HG03045 (cell line): ENCODE measurements around the gene HLA-E.
"Not testable (repeated sequence)": the region's sequence is repeated elsewhere in the genome, so short reads cannot be mapped to it uniquely, and the experiment has no call there.

Source experiments
- ATAC-seq: cut with Tn5 transposase; IDR thresholded peaks from one replicate; pipeline ENCODE4 v1.9.1; 2021; ENCODE audit warnings: mild to moderate bottlenecking, moderate library complexity; ENCODE audit not compliant: unreplicated experiment

The HLA-E gene

DNA sequence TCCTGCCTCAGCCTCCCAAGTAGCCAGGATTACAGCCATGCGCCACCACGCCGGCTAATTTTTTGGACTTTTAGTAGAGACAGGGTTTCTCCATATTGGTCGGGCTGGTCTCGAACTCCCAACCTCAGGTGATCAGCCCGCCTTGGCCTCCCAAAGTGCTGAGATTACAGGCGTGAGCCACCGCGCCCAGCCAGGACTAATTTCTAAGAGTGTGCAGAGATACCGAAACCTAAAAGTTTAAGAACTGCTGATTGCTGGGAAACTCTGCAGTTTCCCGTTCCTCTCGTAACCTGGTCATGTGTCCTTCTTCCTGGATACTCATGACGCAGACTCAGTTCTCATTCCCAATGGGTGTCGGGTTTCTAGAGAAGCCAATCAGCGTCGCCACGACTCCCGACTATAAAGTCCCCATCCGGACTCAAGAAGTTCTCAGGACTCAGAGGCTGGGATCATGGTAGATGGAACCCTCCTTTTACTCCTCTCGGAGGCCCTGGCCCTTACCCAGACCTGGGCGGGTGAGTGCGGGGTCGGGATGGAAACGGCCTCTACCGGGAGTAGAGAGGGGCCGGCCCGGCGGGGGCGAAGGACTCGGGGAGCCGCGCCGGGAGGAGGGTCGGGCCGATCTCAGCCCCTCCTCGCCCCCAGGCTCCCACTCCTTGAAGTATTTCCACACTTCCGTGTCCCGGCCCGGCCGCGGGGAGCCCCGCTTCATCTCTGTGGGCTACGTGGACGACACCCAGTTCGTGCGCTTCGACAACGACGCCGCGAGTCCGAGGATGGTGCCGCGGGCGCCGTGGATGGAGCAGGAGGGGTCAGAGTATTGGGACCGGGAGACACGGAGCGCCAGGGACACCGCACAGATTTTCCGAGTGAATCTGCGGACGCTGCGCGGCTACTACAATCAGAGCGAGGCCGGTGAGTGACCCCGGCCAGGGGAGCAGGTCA lies at the start of gene HLA-E:
Gene HLA-E (plus strand): TSS at position 429 of the 945 bp plus-strand sequence. CDS start 23 bp downstream, at position 452.
- ATAC-seq, result peak; percentile 83

DNA sequence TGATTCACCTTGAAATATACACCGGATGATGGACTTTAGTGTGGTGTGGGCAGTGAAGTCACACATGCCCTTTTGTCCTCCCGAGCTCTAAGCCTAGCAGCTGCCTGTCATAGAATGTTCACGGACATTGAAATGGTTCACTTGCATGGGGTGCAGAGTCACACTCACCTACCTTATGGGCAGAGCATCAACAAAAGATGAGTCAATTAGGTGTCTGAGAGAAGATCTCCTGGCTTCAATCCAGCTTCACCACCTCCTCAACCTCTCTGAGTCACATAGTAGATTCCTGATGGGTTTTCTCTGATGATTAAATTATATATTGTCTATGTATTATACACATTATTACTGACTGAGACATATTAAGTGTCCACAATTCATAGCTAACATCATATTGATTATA lies 48.1 kb upstream of the HLA-E start:
- no peak for ATAC-seq

DNA sequence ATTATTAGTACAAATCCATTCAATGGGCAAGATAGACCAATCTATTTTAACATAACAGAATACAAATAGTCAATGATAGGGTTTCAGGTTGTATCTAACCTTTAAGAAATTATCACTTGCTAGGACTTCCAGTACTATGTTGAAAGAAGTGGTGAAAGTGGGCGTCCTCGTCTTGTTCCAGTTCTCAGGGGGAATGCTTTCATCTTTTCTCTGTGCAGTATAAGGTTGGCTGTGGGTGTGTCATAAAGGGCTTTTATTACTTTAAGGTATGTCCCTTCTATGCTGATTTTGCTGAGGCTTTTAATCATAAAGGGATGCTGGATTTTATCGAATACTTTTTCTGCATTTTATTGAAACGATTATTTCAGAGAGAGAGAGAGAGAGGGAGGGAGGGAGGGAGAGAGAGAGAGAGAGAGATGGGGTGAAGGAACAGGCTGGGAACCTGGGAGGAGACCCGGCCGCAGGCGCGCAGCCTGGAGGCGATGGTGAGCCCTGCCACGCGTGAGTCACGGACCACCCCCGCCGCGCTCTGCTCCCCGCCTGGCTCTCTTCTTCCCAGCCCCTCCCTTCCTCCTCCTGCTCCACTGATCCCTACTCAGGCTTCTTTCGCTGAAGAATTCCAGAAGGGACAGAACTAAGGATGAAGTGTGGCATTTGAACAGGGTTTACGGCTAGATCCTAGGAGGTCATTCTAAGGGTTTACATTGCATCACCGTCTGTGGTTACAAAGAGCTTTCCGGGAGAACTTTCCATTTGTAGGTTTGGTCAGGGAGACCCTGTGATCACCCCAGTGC lies 45.5 kb upstream of the HLA-E start:
- no peak for ATAC-seq

DNA sequence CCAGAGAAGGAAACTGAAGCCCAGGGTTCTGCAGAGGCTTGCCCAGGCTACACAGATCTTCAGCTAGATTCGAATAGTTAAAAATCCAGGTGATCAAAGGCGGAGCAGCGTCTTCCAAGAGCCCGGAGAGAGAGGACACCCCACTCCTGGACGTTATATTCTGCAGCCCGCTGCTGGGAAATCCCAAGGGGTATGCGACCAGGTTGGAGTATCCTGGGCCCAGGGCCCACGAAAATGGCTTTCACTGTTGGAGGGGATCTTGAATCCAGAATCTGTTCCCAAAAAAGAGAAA lies 44.9 kb upstream of the HLA-E start:
- no peak for ATAC-seq

DNA sequence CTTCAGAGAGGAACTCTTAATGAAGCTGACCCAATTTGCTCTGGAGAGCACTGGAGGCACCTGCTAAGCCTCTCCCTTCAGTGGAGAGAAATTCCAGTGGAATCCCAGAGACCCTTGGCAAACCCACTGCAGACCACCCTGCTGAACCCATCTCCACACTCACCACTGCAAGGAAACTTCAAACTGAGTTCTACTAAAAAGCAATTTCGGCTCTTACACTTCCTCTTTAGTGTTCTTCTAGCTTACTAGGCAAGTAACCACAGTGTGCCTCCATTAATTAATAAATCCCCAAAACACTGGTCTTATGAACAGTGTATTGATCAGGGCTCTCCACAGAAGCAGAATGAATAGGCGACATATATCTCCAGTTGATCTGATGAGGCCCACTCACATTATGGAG lies 43.0 kb upstream of the HLA-E start:
- no peak for ATAC-seq

DNA sequence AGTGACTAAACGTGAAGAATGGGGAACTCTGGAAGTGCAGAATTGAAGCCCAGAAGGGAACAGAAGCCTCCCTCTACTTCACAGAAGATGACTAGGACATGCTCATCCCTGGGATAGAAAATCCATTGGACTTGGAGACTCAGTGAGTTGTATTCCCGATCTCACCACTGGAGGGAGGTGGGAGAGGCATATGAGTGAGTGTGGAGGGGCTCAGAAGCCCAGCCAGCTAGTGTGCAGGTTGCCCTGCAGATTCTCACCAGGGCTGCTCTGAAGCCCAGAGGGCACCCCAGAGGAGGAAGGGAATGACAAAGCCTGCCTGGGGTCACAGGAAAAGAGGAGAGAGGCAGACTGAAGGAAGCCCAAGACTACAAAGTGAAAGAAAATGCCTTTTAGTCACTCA lies 42.1 kb upstream of the HLA-E start:
- ATAC-seq, result no peak

DNA sequence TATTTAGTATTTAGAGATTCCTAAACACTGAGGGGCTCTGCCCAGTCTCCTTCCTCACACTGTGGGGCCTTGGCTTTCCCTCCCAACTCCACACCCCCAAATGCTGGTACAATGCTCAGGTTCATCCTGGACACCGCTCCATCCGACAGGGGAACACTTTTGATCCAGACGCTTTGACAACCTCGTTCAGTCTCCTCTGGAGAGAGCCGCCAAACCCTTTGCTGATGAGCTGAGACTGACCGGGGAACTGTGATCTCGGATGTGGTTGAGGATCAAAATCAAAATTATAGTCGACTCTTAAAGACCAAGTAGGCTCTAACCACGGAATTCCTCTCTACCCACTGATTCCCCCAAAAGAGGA lies 38.8 kb upstream of the HLA-E start:
- no peak for ATAC-seq

DNA sequence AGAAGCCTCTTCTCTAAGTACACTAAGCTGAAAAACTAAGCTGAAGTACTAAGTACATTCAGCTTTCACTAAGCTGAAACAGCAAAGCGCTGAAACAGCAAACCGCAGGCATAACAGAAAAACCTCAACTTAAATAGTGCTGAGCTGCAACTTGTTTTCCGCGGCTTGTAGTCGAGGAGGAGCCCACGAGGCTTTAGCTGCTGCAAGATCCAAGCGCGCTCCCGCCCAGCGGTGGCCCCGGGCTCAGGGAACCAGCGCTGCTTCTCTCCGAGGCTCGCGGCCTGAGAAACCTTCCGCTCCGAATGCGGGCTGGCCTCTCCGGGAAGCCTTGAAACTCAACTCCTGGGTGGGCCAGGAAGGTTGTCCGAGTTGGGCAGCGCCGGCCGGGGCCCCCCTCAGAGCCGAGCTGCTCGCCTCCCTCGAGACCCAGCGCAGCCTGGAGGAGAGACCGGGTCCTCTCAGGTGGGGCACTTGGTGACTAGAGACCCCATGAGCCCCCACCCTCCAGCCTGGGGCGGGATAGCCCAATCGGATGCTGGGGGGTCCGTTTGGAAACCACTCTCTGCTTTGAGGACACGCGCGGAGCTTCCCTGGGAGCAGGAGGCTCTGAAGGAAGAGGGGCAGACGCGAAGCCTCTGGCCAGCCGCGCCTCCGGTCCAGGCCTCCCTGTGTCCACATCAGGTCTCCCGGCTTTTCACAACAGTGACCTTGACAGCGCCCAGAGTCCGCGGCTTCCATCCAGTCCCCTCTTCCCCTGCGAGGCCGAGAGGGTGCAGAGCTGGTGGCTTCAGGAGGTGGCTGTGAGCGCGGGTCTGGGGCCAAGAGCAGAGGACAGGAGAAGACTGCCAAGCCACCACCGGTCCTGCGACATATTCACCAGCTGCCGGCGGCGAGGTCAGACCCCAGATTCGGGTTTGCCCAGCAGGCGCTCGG lies 38.1 kb upstream of the HLA-E start:
- no peak for ATAC-seq

DNA sequence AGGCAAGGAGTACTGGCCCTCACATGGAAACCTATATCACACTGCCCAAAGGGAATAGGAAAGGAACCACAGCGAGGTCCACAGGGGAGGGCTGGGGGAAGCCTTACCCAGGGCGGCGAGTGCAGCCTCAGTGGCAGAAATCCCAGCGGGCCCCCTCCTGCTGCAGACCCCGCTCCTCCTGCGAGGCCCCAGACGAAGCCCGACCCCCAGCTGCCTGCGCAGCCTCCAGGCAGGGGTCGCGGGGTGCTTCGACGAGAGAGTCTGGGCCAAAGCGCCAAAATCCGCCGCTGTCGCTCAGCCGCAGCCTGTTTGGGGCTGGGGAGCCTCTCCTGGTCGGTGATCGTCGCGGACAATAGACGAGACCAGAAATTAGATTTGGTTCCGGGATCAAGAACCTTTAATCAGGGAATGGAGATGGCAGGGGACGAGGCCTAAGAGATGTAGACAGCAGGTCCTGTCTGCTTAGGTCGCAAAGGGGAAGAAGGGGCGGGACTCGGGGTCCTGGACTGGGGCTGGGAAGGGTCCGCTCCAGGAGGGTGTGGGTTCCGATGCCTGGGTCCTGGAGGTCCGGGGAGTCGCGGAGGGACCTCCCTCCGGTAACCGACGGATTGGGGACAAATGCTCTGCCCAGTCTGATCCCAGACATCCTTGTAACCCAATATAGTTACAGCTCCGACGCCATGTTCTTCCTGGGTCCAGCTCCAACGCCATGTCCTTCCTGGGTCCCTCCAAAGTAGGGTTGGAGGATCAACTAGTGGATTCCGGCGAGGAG lies 36.4 kb upstream of the HLA-E start:
- ATAC-seq, result no peak

DNA sequence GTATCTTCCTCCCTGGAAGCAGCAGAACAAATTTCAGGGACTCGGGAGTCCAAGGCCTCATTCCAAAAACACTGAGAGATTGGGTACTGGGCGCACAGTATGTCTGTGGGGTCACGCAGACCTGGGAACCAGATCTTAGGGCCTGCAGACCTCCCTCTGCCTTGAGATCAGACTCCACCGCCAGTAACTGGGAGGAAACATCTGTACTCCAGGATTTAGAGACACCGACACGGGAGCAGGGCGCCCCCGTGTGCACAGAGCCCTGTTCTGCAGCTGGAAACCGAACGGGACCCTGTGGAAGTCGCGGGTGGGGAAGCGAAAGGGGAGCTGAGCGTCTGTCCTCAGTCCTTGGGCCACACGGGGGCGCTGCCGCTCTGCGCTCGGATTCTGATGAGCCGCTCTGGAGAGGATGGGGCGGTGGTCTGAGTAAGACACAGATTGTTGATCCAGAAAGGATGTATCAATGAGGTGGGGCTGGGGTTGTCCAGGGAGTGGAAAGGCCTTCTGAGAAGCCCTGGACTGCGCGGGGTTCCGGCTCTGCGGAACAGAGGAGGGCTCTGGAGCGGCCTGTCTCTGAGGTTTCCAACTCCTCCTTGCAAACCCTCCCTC lies 35.7 kb upstream of the HLA-E start:
- ATAC-seq, result no peak

DNA sequence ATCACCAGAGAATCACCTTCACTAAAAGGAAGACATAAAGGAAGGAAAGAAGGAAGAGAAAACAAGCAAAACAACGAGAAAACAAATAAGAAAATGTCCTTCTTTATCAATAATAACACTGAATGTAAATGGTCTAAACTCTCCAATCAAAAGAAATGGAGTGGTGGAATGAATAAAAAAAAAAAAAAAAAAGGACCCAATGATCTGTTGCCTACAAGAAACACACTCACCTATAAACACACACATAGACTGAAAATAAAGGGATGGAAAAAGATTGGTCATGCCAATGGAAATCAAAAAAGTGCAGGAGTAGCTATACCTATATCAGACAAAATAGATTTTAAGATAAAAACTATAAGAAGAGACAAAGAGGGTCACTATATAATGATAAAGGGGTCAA lies 30.2 kb upstream of the HLA-E start:
- no peak for ATAC-seq

DNA sequence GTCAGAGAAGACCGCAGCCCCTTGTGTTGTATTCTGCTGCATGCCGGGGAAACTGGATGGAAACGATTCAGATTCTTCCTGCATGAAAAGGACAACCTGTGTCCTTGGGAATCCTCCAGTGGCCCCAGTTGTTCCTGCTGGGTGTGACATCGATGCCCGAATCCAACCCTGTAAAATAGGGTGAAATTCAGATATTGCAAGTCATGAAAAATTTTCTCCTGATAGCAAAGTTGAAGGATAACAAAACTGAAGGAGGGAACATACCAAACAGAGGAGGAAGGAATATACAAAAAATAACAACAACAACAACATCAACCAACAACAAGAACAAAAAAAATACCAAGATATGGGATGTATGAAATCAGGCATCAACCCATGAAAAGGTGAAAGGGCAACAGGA lies 28.3 kb upstream of the HLA-E start:
- no peak for ATAC-seq

DNA sequence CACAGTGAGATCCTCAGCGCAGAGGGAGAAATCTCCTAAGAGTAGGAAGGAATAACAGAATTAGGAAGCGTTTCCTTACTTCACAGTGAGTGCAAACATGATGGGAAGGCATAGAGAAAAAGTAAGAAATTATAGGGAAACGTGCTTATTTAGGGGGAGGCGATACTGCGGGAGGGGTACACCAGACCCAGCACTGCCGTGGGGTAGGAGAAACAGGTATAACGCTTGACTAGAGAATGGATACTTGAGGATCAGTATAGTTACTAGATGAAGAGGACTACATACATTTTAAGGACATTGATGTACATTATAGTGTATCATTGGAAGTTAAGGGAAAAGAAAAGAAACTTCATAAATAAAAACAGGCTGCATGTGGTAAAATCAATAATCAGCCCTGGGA lies 26.8 kb upstream of the HLA-E start:
- no peak for ATAC-seq

DNA sequence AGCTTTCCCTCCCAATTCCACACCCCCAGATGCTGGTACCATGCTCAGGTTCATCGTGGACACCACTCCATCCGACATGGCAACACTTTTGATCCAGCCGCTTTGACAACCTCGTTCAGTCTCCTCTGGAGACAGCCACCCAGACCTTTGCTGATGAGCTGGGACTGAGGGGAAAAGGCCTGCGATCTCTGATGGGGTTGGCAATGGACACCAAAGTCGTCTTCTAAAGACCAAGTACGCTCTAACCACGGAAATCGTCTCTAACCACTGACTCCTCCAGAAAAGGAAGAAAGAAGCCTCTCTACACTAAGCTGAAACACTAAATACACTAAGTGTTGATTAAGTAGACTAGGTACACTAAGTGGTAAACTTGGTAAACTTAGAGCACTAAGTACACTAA lies 26.1 kb upstream of the HLA-E start:
- ATAC-seq, result no peak

DNA sequence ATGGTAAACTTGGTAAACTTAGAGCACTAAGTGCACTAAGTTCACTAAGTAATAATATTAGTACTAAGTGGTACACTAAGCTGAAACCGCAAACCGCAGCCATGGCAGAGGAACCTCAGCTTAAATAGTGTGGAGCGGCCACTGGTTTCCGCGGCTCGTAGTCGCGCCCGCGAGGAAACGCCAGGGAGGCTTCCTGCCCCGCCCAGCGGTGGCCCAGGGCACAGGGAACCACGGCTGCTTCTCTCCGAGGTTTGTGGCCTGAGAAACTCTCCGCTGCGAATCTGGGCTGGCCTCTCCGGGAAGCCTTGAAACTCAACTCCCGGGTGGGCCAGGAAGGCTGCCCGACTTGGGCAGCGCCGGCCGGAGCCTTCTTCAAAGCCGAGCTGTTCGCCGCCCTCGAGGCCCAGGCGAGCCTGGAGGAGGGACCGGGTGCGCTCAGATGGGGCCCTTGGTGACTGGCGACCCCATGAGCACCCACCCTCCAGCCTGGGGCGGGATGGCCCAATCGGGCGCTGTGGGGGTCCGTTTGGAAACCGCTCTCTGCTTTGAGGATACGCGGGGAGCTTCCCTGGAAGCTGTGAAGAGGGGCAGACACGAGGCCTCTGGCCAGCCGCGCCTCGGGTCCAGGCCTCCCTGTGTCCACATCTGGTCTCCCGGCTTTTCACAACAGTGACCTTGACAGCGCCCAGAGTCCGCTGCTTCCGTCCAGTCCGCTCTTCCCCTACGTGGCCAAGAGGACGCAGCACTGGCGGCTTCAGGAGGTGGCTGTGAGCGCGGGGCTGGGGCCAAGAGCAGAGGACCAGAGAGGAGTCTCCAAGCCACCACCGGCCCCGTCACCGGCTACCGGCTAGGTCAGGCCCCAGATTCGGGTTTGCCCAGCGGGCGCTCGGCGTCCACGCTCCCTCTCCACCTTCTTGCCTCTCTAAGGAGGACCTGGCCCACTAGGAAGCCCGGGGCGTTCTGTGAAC lies 25.4 kb upstream of the HLA-E start:
- no peak for ATAC-seq

DNA sequence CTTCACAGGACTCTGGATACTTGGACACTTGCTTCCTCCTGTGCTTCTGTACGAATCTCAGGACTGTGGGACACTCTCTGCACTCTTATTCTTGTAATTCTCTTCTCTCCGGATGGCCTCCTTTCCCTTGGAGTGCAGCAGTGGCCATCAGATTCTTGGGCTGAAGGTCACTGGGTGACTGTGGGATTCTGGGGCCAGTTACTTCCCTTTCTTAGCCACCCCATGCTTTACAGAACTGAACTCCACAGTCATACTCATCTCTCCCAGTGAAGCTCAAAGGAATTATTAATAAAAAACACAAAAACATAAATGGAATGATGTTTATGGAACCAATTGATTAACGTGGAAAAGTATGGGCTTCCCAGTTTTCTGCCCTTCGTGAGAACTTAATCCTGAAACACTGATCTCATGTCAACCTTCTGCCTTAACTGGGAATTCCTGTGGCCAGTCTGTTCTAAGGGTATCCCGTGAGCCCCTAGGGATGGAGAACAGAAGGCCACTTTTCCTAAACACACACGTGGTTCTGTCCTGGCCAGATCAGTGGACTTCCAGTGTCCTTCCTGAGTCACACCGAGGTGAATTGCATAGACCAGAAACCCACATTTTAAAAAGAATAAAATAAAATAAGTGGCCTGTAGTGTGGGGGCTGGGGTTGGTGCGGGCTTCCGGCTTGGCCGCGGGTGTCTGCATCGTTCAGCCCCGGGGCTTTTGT lies 23.6 kb upstream of the HLA-E start:
- ATAC-seq, result no peak

DNA sequence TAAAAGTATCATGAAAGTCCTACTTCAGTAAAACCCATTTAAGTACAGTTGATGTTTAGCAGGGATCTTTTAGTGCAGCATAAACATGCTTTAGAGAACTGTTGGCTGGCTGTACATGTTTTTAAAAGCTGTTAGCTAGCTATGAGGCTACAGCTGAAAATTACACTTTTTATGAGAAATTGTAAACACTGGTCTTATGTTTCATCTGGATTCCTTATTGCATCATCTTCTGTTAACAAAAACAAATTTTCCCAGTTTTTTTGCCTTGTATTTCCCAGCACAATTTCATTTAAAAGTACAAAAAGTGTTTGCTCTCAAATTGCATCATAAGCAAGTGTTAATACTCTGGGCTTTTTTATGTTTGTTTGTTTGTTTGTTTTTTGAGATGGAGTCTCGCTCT lies 18.3 kb upstream of the HLA-E start:
- no peak for ATAC-seq

DNA sequence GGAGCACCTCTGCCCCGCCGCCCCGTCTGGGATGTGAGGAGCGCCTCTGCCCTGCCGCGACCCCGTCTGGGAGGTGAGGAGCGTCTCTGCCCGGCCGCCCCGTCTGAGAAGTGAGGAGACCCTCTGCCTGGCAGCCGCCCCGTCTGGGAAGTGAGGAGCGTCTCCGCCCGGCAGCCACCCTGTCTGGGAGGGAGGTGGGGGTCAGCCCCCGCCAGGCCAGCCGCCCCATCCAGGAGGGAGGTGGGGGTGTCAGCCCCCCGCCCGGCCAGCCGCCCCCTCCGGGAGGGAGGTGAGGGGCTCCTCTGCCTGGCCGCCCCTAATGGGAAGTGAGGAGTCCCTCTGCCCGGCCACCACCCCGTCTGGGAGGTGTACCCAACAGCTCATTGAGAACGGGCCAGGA lies 14.2 kb upstream of the HLA-E start:
- ATAC-seq, result not testable (repeated sequence)
